Measurements from ENCODE around the gene TAMALIN. TPM values are rescaled to one million over a fixed set of nuclear protein-coding genes. Genes with fewer than 3 reads are reported as not detected.

TAMALIN gene
- total RNA-seq, 1 experiment from 2014 or later = 1.2 TPM

DNA sequence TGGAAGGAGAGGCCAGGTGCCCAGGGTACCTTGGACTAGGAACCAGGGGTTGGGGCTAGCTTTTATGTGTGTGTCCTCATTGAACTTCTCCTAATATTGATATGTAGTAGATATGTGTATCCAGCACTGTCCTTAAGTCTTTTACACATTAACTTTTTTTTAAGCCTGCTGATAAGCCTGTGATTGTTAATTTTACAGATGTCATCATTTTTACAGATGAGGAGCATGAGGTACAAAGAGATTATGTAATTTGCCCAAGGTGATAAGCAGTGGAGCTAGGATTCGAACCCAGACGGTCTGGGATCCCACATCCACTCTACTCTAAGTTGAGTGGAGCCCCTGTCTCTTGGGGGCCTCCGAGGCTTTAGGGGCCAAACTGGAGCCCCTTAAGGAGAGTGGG is 34.3 kb downstream of the TAMALIN start:
- Histone ChIP-seq H3K9ac (ENCODE audit: extremely low read depth, insufficient read length, low read length) (no peak overlapping the region), H3T11ph (ENCODE audit: low read length) (no peak overlapping the region), H2BK15ac (ENCODE audit: low read depth, low read length) (no peak overlapping the region), H3K4me2 (ENCODE audit: insufficient read depth, insufficient read length, low read length) (no peak overlapping the region), H4K20me1 (ENCODE audit: control insufficient read depth, insufficient read depth, insufficient read length) (peaks cover 2% of the 10 kb centered on the region), H3K79me2 (ENCODE audit: insufficient read depth, low read length) (peaks cover 2% of the 10 kb centered on the region; the same call in 1 of the 2 replicates), H3K79me1 (ENCODE audit: insufficient read depth, low read depth, low read length, poor library complexity, severe bottlenecking) (no peaks in the 10 kb centered on the region), H2BK120ac (ENCODE audit: low read depth, low read length, poor library complexity, severe bottlenecking) (no peak overlapping the region), H3K18ac (ENCODE audit: insufficient read length, low read depth, low read length) (no peak overlapping the region), H3K27me3 (ENCODE audit: insufficient read depth, low read length) (no peaks in the 10 kb centered on the region), H2AFZ (ENCODE audit: low read length) (no peak overlapping the region), H2BK5ac (ENCODE audit: insufficient read length, low read length) (no peak overlapping the region), H3K27ac (ENCODE audit: insufficient read length, low read depth, low read length) (no peak overlapping the region), H3K56ac (ENCODE audit: insufficient read length, low read depth, low read length) (no peak overlapping the region), H3K4ac (ENCODE audit: low read depth, low read length) (no peak overlapping the region), H3K4me1 (ENCODE audit: insufficient read depth, low read length) (no peaks in the 10 kb centered on the region), H3K23me2 (ENCODE audit: insufficient read length, low read depth, low read length, poor library complexity, severe bottlenecking) (peaks cover 6% of the 10 kb centered on the region), H3K9me3 (ENCODE audit: control insufficient read depth, low read depth, low read length) (no peaks in the 10 kb centered on the region), H2BK20ac (ENCODE audit: low read depth, low read length, poor library complexity, severe bottlenecking) (no peak overlapping the region), H3K23ac (ENCODE audit: insufficient read length, low read depth, low read length) (no peak overlapping the region), H2AK5ac (ENCODE audit: insufficient read length, low read length) (no peak overlapping the region), H3K14ac (ENCODE audit: insufficient read depth, low read length) (no peak overlapping the region), H2BK12ac (ENCODE audit: insufficient read length, low read depth, low read length) (no peak overlapping the region), H4K91ac (ENCODE audit: insufficient read length, low read depth, low read length) (no peak overlapping the region), H4K5ac (ENCODE audit: insufficient read length, low read depth, low read length) (no peak overlapping the region), H4K8ac (replicated peaks; ENCODE audit: insufficient read length, low read depth, low read length) (no peak overlapping the region)
- TF ChIP-seq, protein P1, sequence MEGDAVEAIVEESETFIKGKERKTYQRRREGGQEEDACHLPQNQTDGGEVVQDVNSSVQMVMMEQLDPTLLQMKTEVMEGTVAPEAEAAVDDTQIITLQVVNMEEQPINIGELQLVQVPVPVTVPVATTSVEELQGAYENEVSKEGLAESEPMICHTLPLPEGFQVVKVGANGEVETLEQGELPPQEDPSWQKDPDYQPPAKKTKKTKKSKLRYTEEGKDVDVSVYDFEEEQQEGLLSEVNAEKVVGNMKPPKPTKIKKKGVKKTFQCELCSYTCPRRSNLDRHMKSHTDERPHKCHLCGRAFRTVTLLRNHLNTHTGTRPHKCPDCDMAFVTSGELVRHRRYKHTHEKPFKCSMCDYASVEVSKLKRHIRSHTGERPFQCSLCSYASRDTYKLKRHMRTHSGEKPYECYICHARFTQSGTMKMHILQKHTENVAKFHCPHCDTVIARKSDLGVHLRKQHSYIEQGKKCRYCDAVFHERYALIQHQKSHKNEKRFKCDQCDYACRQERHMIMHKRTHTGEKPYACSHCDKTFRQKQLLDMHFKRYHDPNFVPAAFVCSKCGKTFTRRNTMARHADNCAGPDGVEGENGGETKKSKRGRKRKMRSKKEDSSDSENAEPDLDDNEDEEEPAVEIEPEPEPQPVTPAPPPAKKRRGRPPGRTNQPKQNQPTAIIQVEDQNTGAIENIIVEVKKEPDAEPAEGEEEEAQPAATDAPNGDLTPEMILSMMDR (conservative IDR thresholded peaks at IDR 0.05) = no peak
- H3K4me3 Mint-ChIP-seq = no peak overlapping the region
- H3K36me3 Mint-ChIP-seq (ENCODE audit: insufficient read depth in 1 of 3, low read depth in 3 of 3) = peaks cover 9 to 12% (median 9%) of the 10 kb centered on the region in 3 experiments
- peak overlapping the region in 1 of 3 experiments; percentile 72; a peak in 1 of 7 replicates for H3K27ac Mint-ChIP-seq
- no CpG with 5 or more reads among the region's 3 CpGs for WGBS (ENCODE audit: extremely low coverage, insufficient read length, low lambda C conversion rate)
- H3K9me3 Mint-ChIP-seq = no peaks in the 10 kb centered on the region
- H3K4me1 Mint-ChIP-seq = peaks cover 13 to 23% of the 10 kb centered on the region in 2 experiments
- peaks cover 7% of the 10 kb centered on the region for H3K27me3 Mint-ChIP-seq (ENCODE audit: low read depth)
- no peak for DNase-seq
